Smooth muscle cell (in vitro differentiated cells): ENCODE measurements around the gene ZNF507. TPM values are rescaled to one million over a fixed set of nuclear protein-coding genes. Genes with fewer than 3 reads are reported as not detected.

Experiments used
- DNase-seq: peaks from one replicate; lab custom pipeline; 2025; ENCODE audit not compliant: unreplicated experiment; lab: John Stamatoyannopoulos, UW
- H2AFZ ChIP-seq: fragments of 200-600 bp; sonication (generic); 2 replicates; pipeline ENCODE4 v1.6.0; 2016; ENCODE audit warnings: antibody characterized with exemption, low read depth, mild to moderate bottlenecking
- H3F3A ChIP-seq: fragments of 200-600 bp; sonication (generic); 2 replicates; pipeline ENCODE4 v1.6.0; 2017; ENCODE audit warnings: antibody characterized with exemption, low read depth
- H3K27ac ChIP-seq: fragments of 200-600 bp; sonication (generic); 2 replicates; pipeline ENCODE4 v1.5.1; 2016; ENCODE audit warnings: low read depth, mild to moderate bottlenecking
- H3K27me3 ChIP-seq: fragments of 200-600 bp; sonication (generic); 2 replicates; pipeline ENCODE4 v1.6.1; 2016; ENCODE audit warnings: low read depth, mild to moderate bottlenecking
- H3K36me3 ChIP-seq: fragments of 200-600 bp; sonication (generic); 2 replicates; pipeline ENCODE4 v1.5.1; 2016; ENCODE audit warnings: low read depth
- H3K4me1 ChIP-seq: fragments of 200-600 bp; sonication (generic); 2 replicates; pipeline ENCODE4 v1.5.1; 2016; ENCODE audit warnings: low read depth
- H3K4me2 ChIP-seq: fragments of 200-600 bp; sonication (generic); 2 replicates; pipeline ENCODE4 v1.6.0; 2016; ENCODE audit warnings: mild to moderate bottlenecking
- H3K4me3 ChIP-seq: fragments of 200-600 bp; sonication (generic); 2 replicates; pipeline ENCODE4 v1.5.1; 2016; ENCODE audit warnings: mild to moderate bottlenecking
- H3K79me2 ChIP-seq: fragments of 200-600 bp; sonication (generic); 2 replicates; pipeline ENCODE4 v1.6.0; 2016; ENCODE audit warnings: low read depth, mild to moderate bottlenecking
- H3K9ac ChIP-seq: fragments of 200-600 bp; sonication (generic); 2 replicates; pipeline ENCODE4 v1.6.0; 2016; ENCODE audit warnings: low read depth
- H3K9me3 ChIP-seq: fragments of 200-600 bp; sonication (generic); replicated peaks from 2 replicates; pipeline ENCODE4 v1.5.1; 2016; ENCODE audit warnings: low read depth
- H4K20me1 ChIP-seq: fragments of 200-600 bp; sonication (generic); 2 replicates; pipeline ENCODE4 v1.6.0; 2016; ENCODE audit warnings: low read depth
- CTCF ChIP-seq: fragments of 200-600 bp; sonication (generic); IDR thresholded peaks from 2 replicates; pipeline ENCODE4 v1.5.1; 2017; ENCODE audit warnings: borderline replicate concordance, mild to moderate bottlenecking, antibody characterized with exemption; ENCODE audit not compliant: insufficient read depth, poor library complexity, severe bottlenecking
- WGBS: methylation state at CpG from one replicate; pipeline ENCODE4 v1.1.7; 2016; ENCODE audit warnings: low lambda C conversion rate; 5-methylcytosine and 5-hydroxymethylcytosine counted together
- polyA plus RNA-seq: library from polyadenylated mRNA; unstranded; fragments of >200 nt; fragmentation: Nextera tagmentation; extraction: Ambion mirVana; gene quantifications from 2 replicates; pipeline ENCODE4 v1.2.1, GENCODE V29; 2016
- total RNA-seq: library from RNA; depleted of rRNA; stranded (reverse); fragments of >200 nt; gene quantifications from 2 replicates; pipeline ENCODE4 v1.2.3, GENCODE V29; 2014

ZNF507 gene
- total and polyA plus RNA-seq, 2 experiments from 2014 or later, result 4.4 to 8.0 TPM

- peak overlapping the region; percentile 54 for H2AFZ ChIP-seq
- peak overlapping the region; percentile 72 for H3K9ac ChIP-seq
- H3K4me3 ChIP-seq, result peak overlapping the region; percentile 95
- peaks cover 18% of the 10 kb centered on the region for H3K36me3 ChIP-seq
- H4K20me1 ChIP-seq, result no peaks in the 10 kb centered on the region
- no peaks in the 10 kb centered on the region for H3K27me3 ChIP-seq
- WGBS, result 3% methylated on average over 25 of the region's 33 CpGs
- DNase-seq, result no peak
- TF ChIP-seq CTCF, result no peak
- H3K9me3 ChIP-seq, result no peaks in the 10 kb centered on the region
- H3K4me2 ChIP-seq, result peak overlapping the region; percentile 97
- peaks cover 11% of the 10 kb centered on the region for H3K79me2 ChIP-seq
- H3K27ac ChIP-seq, result peak overlapping the region; percentile 17
- H3F3A ChIP-seq, result peaks cover 4% of the 10 kb centered on the region
- H3K4me1 ChIP-seq, result peaks cover 24% of the 10 kb centered on the region
Measured at GRCh38 chr19:32406161-32407003, 61.0 kb downstream of the ZNF507 start.

- Histone ChIP-seq H3K4me2 (peak overlapping the region; percentile 97), H3K9me3 (no peaks in the 10 kb centered on the region), H3K4me1 (peaks cover 24% of the 10 kb centered on the region), H3K79me2 (peaks cover 11% of the 10 kb centered on the region), H3K27ac (peak overlapping the region; percentile 17), H3K36me3 (peaks cover 25% of the 10 kb centered on the region), H3K4me3 (peak overlapping the region; percentile 95), H2AFZ (no peak overlapping the region), H4K20me1 (no peaks in the 10 kb centered on the region), H3K27me3 (no peaks in the 10 kb centered on the region), H3K9ac (no peak overlapping the region), H3F3A (peaks cover 4% of the 10 kb centered on the region)
- no peak for DNase-seq
- no peak for TF ChIP-seq CTCF
- 79% methylated on average over 19 of the region's 19 CpGs for WGBS
Measured at GRCh38 chr19:32407004-32407992, 61.9 kb downstream of the ZNF507 start.

GRCh38 chr19:32415246-32415645 is 69.8 kb downstream of the ZNF507 start:
- DNase-seq, result no peak
- no peak overlapping the region for H2AFZ ChIP-seq
- no peak for TF ChIP-seq CTCF
- peaks cover 23% of the 10 kb centered on the region for H3K36me3 ChIP-seq
- no peak overlapping the region for H3K27ac ChIP-seq
- H3K9ac ChIP-seq, result no peak overlapping the region
- H3K4me1 ChIP-seq, result no peaks in the 10 kb centered on the region
- H3K4me3 ChIP-seq, result no peak overlapping the region
- no peaks in the 10 kb centered on the region for H3K9me3 ChIP-seq
- H3K4me2 ChIP-seq, result no peak overlapping the region
- no peaks in the 10 kb centered on the region for H3K27me3 ChIP-seq
- H3K79me2 ChIP-seq, result no peaks in the 10 kb centered on the region
- no peaks in the 10 kb centered on the region for H3F3A ChIP-seq
- H4K20me1 ChIP-seq, result no peaks in the 10 kb centered on the region
- WGBS, result 96% methylated on average over 5 of the region's 5 CpGs
